ENCODE results near the gene PELI3. TPM values are rescaled to one million over a fixed set of nuclear protein-coding genes. Genes with fewer than 3 reads are reported as not detected.

The PELI3 gene
- total and polyA plus RNA-seq, 2 of the 8 experiments (the other 6 are each of a cell fraction or from before 2014, with no cell fraction given), result 5.2 to 7.6 TPM

DNA sequence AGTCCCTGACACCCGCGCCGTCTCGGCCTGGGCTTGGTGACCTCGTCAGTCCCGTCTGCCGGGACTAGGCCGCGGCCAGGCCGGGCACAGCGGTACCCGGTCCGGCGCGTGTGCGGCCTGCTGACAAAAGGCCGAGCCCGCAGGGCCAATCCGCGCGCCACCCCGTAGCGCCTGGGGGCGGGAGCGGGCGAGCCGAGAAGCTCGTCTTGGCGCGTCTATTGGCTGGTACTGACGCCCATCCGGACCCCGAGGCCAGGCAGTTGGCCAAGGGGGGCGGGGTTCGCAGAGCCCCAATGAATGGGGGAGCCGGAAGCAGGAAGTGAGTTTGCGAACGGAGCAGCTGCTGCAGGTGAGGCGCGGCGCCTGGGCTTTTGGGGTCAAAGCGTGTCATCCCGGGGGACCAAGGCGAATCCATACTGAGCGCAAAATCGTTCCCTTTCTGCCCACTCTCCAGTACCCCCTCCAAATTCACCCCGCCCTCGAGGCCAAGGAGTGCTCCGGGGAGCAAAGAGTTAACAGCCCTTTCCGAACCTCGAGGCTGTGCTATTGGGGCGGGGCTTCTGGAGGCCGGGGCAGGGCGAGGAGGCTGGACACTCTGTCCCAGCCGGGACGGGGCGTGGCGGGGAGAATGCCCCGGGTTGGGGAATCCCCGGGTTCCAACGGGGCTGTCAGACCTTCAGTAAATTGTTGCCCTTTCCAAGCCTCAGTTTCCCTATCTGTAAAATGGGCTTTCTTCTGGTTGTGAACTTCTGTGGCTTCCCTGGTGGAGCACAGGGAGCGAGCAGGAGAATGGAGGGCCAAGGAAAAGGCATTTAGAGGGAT is 13.6 kb downstream of the PELI3 start, which contains the start of gene DPP3:
TSS of gene DPP3 (plus strand) at position 318 of the 822 bp plus-strand sequence. CDS start 1,767 bp downstream, outside the sequence.
- peaks cover 0 to 6% (median 0%) of the 10 kb centered on the region in 4 experiments; a peak in 3 of 8 replicates for H3K36me3 ChIP-seq (ENCODE audit: control insufficient read depth in 2 of 4, insufficient read depth in 4 of 4, low read length in 3 of 4)
- no peak within 1 kb of the TSS for H2AK5ac ChIP-seq (ENCODE audit: low read depth, low read length)
- no peaks in the 10 kb centered on the region for H3K27me3 ChIP-seq (replicated peaks in 1 of 4; ENCODE audit: control insufficient read depth in 3 of 4, extremely low read depth in 1 of 4, insufficient read depth in 3 of 4, low read length in 3 of 4)
- peaks cover 0 to 6% (median under 1%) of the 10 kb centered on the region in 4 experiments; a peak in 3 of 7 replicates for H3K4me1 ChIP-seq (replicated peaks in 1 of 4; ENCODE audit: control insufficient read depth in 3 of 4, insufficient read depth in 4 of 4, low read length in 3 of 4)
- DNase-seq (ENCODE audit: low read depth in 1 of 2, low spot score in 2 of 2), result peak; percentile 93 to 98
- H3K23me2 ChIP-seq (ENCODE audit: low read depth, low read length), result peaks cover 5% of the 10 kb centered on the region; the same call in 1 of the 2 replicates
- H4K5ac ChIP-seq (ENCODE audit: insufficient read length, low read depth, low read length), result peak within 1 kb of the TSS; percentile 86
- WGBS, 2 experiments (ENCODE audit: extremely low coverage in 1 of 2, insufficient coverage in 1 of 2, insufficient read length in 1 of 2, insufficient replicate concordance in 2 of 2, low coverage in 1 of 2, low lambda C conversion rate in 2 of 2, missing lambda C conversion rate in 1 of 2), result 2% methylated on average over 53 of the region's 62 CpGs; no CpG with 5 or more reads in 1 of the 2 experiments
- H2AFZ ChIP-seq (ENCODE audit: low read length), result peak within 1 kb of the TSS; percentile 19; the same call in 1 of the 2 replicates
- H3K4me2 ChIP-seq (ENCODE audit: insufficient read depth in 1 of 2, low read depth in 2 of 2, low read length in 2 of 2), result peak within 1 kb of the TSS; percentile 84
- peaks cover 2% of the 10 kb centered on the region in 2 experiments for H4K20me1 ChIP-seq (replicated peaks in 1 of 2; ENCODE audit: control insufficient read depth in 1 of 2, insufficient read depth in 2 of 2, low read length in 2 of 2)
- no peak within 1 kb of the TSS for H3K14ac ChIP-seq (ENCODE audit: insufficient read length)
- H3K18ac ChIP-seq (ENCODE audit: extremely low read depth, low read length), result peak within 1 kb of the TSS; percentile 99
- H2BK20ac ChIP-seq (ENCODE audit: low read length), result no peak within 1 kb of the TSS
- peak within 1 kb of the TSS; percentile 83 for H2BK5ac ChIP-seq (ENCODE audit: low read depth, low read length)
- H3K79me1 ChIP-seq (ENCODE audit: low read depth, low read length), result no peaks in the 10 kb centered on the region
- peak within 1 kb of the TSS; percentile 83; the same call in 1 of the 2 replicates for H3K27ac ChIP-seq (ENCODE audit: low read depth, low read length)
- H3K4ac ChIP-seq (replicated peaks; ENCODE audit: insufficient read length, low read depth, low read length), result no peak within 1 kb of the TSS
- H3K23ac ChIP-seq (ENCODE audit: insufficient read length), result no peak within 1 kb of the TSS
- H3K79me2 ChIP-seq (ENCODE audit: control insufficient read depth in 1 of 2, insufficient read depth in 2 of 2, low read length in 2 of 2), result no peaks in the 10 kb centered on the region
- H2BK120ac ChIP-seq (replicated peaks; ENCODE audit: low read depth, low read length), result no peak within 1 kb of the TSS
- FAIRE-seq, result no peak
- H4K8ac ChIP-seq (ENCODE audit: extremely low read depth, insufficient read depth, low read length), result peak within 1 kb of the TSS; percentile 86
- 0 out of 2 replicates have a peak within 1 kb of the TSS, but pooled peaks have one; percentile 9 for H2BK12ac ChIP-seq (ENCODE audit: low read depth, low read length)
- POLR2A ChIA-PET (ENCODE audit: partially characterized antibody), result interaction anchor here (0.6 to 6.1 kb wide), 33 partner anchors 10 to 283 kb away, joined by 3 to 85 read pairs (median 5); partner anchors contain the start of genes ACTN3, BBS1, MRPL11 and NPAS4
- peak within 1 kb of the TSS; percentile 76 to 94 (median 90) for H3K4me3 ChIP-seq (ENCODE audit: extremely low read depth in 1 of 4, insufficient read depth in 2 of 4, low read depth in 3 of 4, low read length in 4 of 4)
- no peak within 1 kb of the TSS for H4K91ac ChIP-seq (replicated peaks; ENCODE audit: insufficient read length, low read length)
- H3K9me3 ChIP-seq (ENCODE audit: insufficient read depth in 2 of 2, low read depth in 1 of 2, low read length in 1 of 2), result no peaks in the 10 kb centered on the region
- H3K9ac ChIP-seq (replicated peaks in 1 of 4; ENCODE audit: extremely low read depth in 1 of 4, low read depth in 3 of 4, low read length in 3 of 4), result peak within 1 kb of the TSS; percentile 46 to 86 (median 85)
- peak within 1 kb of the TSS; percentile 66 for H3K56ac ChIP-seq (replicated peaks; ENCODE audit: insufficient read length, low read depth, low read length)
- CTCF ChIA-PET (ENCODE audit: partially characterized antibody), result interaction anchor here (0.6 to 2.2 kb wide), 12 partner anchors 9 to 105 kb away, joined by 3 to 8 read pairs (median 4); partner anchors contain the start of genes MRPL11 and NPAS4
- H2BK15ac ChIP-seq (ENCODE audit: low read length), result no peak within 1 kb of the TSS
- TF ChIP-seq, protein P1, sequence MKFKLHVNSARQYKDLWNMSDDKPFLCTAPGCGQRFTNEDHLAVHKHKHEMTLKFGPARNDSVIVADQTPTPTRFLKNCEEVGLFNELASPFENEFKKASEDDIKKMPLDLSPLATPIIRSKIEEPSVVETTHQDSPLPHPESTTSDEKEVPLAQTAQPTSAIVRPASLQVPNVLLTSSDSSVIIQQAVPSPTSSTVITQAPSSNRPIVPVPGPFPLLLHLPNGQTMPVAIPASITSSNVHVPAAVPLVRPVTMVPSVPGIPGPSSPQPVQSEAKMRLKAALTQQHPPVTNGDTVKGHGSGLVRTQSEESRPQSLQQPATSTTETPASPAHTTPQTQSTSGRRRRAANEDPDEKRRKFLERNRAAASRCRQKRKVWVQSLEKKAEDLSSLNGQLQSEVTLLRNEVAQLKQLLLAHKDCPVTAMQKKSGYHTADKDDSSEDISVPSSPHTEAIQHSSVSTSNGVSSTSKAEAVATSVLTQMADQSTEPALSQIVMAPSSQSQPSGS (IDR thresholded peaks at IDR 0.05; ENCODE audit: low read length), result no peak; the same call in 1 of the 2 replicates
- TF ChIP-seq SUZ12 (IDR thresholded peaks at IDR 0.05; ENCODE audit: low read length) (no peak), CBX5 (IDR thresholded peaks at IDR 0.05; ENCODE audit: low read depth, low read length) (no peak), POU5F1 (IDR thresholded peaks at IDR 0.05; ENCODE audit: low read depth, low read length) (no peak), CTBP2 (IDR thresholded peaks at IDR 0.05; ENCODE audit: borderline replicate concordance, insufficient read depth, insufficient read length, low read length) (no peak), TEAD4 (IDR thresholded peaks at IDR 0.05; ENCODE audit: low read depth, low read length) (no peak)
- TF ChIP-seq, protein P2, sequence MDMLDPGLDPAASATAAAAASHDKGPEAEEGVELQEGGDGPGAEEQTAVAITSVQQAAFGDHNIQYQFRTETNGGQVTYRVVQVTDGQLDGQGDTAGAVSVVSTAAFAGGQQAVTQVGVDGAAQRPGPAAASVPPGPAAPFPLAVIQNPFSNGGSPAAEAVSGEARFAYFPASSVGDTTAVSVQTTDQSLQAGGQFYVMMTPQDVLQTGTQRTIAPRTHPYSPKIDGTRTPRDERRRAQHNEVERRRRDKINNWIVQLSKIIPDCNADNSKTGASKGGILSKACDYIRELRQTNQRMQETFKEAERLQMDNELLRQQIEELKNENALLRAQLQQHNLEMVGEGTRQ (IDR thresholded peaks at IDR 0.05; ENCODE audit: low read length), result no peak; the same call in 1 of the 2 replicates
